Measurements from ENCODE around the gene PTPRN2. TPM values are rescaled to one million over a fixed set of nuclear protein-coding genes. Genes with fewer than 3 reads are reported as not detected.

Gene PTPRN2
- total RNA-seq, 1 experiment from 2014 or later, result 3.8 TPM

- Histone ChIP-seq H3K36me3 (no peaks in the 10 kb centered on the region), H3K4me1 (no peaks in the 10 kb centered on the region), H3K27ac (no peak overlapping the region), H3K27me3 (peaks cover 12% of the 10 kb centered on the region; the same call in 1 of the 2 replicates), H3K4me3 (no peak overlapping the region), H3K9me3 (replicated peaks) (no peaks in the 10 kb centered on the region)
- DNase-seq, result no peak
Observed at GRCh38 chr7:157829491-157829890, 758.1 kb downstream of the PTPRN2 start.

DNA sequence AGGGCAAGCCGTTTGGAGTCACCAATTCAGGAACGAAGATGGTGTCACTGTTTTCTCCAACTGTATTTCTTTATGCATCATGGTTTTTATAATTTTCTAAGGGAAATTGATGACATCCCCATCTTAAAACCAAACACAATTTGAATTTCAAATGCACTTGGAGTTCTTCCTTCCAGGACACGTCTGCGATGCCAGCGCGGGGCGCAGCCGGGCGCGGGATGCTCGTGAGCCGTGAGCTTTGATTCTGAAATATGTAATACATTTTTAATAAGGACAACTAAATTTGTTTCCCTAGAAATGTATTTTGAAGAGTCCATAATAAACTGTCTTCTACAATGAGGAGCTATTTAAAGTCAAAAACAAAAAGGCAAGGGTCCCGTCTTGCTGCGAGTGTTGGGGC lies 758.7 kb downstream of the PTPRN2 start:
- Histone ChIP-seq H3K27me3 (peaks cover 15% of the 10 kb centered on the region; the same call in 1 of the 2 replicates), H3K9me3 (replicated peaks) (no peaks in the 10 kb centered on the region), H3K36me3 (no peaks in the 10 kb centered on the region), H3K4me3 (no peak overlapping the region), H3K4me1 (no peaks in the 10 kb centered on the region), H3K27ac (no peak overlapping the region)
- DNase-seq, result no peak

DNA sequence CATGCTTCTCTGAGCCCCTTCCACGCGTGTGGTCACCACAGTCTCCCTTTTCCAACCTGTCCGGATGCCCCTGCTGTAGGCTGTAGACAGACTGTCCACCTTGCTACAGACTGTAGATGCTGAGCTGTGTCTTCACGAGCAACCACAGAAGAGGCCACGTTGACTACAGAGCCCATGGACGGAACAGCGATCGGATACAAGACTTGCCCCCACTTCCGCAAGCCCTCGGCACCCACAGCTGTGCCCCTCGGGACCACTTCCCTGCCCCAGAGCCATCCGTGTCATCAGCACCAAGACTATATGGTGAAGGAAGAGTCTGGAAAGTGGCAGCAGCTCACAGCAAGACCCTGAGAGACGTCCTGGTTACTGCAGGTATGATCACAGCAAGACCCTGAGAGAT lies 759.4 kb downstream of the PTPRN2 start:
- Histone ChIP-seq H3K27ac (no peak overlapping the region), H3K27me3 (peaks cover 15% of the 10 kb centered on the region; the same call in 1 of the 2 replicates), H3K4me1 (no peaks in the 10 kb centered on the region), H3K4me3 (no peak overlapping the region), H3K9me3 (replicated peaks) (no peaks in the 10 kb centered on the region), H3K36me3 (no peaks in the 10 kb centered on the region)
- no peak for DNase-seq

DNA sequence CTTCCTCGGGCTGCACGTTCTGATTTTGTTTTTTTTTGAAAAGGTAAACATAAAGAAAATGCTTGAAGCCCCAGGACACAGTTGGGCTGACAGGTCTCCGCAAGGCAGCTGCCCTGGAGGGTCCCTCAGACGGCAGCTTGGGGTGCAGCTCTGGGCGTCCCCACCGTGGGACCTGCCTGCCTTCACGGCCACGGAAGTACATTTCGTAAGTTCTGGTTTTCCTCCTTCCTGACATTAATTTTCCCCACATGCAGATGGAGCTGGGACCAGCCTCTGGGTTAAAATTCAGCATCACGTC lies 759.8 kb downstream of the PTPRN2 start:
- Histone ChIP-seq H3K9me3 (replicated peaks) (no peaks in the 10 kb centered on the region), H3K27me3 (peaks cover 15% of the 10 kb centered on the region; the same call in 1 of the 2 replicates), H3K36me3 (no peaks in the 10 kb centered on the region), H3K27ac (no peak overlapping the region), H3K4me3 (no peak overlapping the region), H3K4me1 (no peaks in the 10 kb centered on the region)
- DNase-seq, result no peak

GRCh38 chr7:157827045-157827862 lies 760.4 kb downstream of the PTPRN2 start:
- no peak for DNase-seq
- no peaks in the 10 kb centered on the region for H3K9me3 ChIP-seq (replicated peaks)
- peaks cover 15% of the 10 kb centered on the region; the same call in 1 of the 2 replicates for H3K27me3 ChIP-seq
- no peaks in the 10 kb centered on the region for H3K4me1 ChIP-seq
- no peak overlapping the region for H3K4me3 ChIP-seq
- no peaks in the 10 kb centered on the region for H3K36me3 ChIP-seq
- no peak overlapping the region for H3K27ac ChIP-seq

- H3K4me3 ChIP-seq, result no peak overlapping the region
- H3K27ac ChIP-seq, result no peak overlapping the region
- H3K27me3 ChIP-seq, result peaks cover 13% of the 10 kb centered on the region; the same call in 1 of the 2 replicates
- H3K36me3 ChIP-seq, result no peaks in the 10 kb centered on the region
- no peaks in the 10 kb centered on the region for H3K4me1 ChIP-seq
- DNase-seq, result no peak
- no peaks in the 10 kb centered on the region for H3K9me3 ChIP-seq (replicated peaks)
Observed at GRCh38 chr7:157826566-157826965, 761.1 kb downstream of the PTPRN2 start.

DNA sequence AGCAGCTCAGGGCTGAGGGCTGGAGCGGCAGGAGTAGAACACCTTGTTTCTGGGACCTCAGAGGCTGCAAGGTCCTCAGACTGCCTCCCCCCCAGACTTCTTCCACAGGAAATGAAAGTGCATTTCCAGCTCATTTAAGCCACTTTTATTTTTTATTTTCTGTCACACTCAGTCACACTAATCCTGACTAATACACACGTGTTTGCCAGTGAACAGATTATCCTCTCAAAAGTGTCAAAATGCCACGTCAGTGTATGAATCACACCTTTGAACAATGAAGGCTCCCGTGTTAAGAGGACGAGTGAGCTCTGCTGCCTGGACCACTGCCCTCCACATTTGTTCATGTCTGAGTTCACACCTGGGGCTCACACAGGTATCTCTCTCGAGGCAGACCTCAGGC lies 762.3 kb downstream of the PTPRN2 start:
- DNase-seq, result no peak
- H3K4me1 ChIP-seq, result no peaks in the 10 kb centered on the region
- H3K36me3 ChIP-seq, result no peaks in the 10 kb centered on the region
- H3K9me3 ChIP-seq (replicated peaks), result no peaks in the 10 kb centered on the region
- no peak overlapping the region for H3K4me3 ChIP-seq
- H3K27ac ChIP-seq, result no peak overlapping the region
- H3K27me3 ChIP-seq, result 0 out of 2 replicates have a peak, but pooled peaks cover 3% of the 10 kb centered on the region

GRCh38 chr7:157824819-157825121 lies 762.9 kb downstream of the PTPRN2 start:
- Histone ChIP-seq H3K4me1 (no peaks in the 10 kb centered on the region), H3K27me3 (0 out of 2 replicates have a peak, but pooled peaks cover 3% of the 10 kb centered on the region), H3K27ac (no peak overlapping the region), H3K36me3 (no peaks in the 10 kb centered on the region), H3K9me3 (replicated peaks) (no peaks in the 10 kb centered on the region), H3K4me3 (no peak overlapping the region)
- DNase-seq, result no peak

GRCh38 chr7:157824011-157824818 lies 763.4 kb downstream of the PTPRN2 start:
- H3K36me3 ChIP-seq, result no peaks in the 10 kb centered on the region
- no peaks in the 10 kb centered on the region for H3K9me3 ChIP-seq (replicated peaks)
- no peak overlapping the region for H3K4me3 ChIP-seq
- DNase-seq, result no peak
- 0 out of 2 replicates have a peak, but pooled peaks cover 3% of the 10 kb centered on the region for H3K27me3 ChIP-seq
- no peaks in the 10 kb centered on the region for H3K4me1 ChIP-seq
- H3K27ac ChIP-seq, result no peak overlapping the region

DNA sequence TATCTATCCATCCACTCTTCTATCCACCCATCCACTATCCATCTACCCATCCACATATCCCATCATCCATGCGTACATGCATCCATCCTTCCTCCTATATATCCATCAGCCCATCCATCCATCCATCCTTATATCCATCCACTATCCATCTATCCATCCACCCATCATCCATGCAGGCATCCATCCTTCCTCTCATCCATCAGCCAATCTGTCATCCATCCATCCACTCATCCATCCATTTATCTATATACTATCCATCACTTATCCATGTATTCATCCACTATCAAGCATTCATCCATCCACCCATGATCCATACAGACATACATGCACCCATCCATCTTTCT lies 765.0 kb downstream of the PTPRN2 start:
- Histone ChIP-seq H3K9me3 (replicated peaks) (no peaks in the 10 kb centered on the region), H3K27ac (no peak overlapping the region), H3K4me1 (no peaks in the 10 kb centered on the region), H3K4me3 (no peak overlapping the region), H3K36me3 (no peaks in the 10 kb centered on the region), H3K27me3 (0 out of 2 replicates have a peak, but pooled peaks cover 3% of the 10 kb centered on the region)
- DNase-seq, result no peak

DNA sequence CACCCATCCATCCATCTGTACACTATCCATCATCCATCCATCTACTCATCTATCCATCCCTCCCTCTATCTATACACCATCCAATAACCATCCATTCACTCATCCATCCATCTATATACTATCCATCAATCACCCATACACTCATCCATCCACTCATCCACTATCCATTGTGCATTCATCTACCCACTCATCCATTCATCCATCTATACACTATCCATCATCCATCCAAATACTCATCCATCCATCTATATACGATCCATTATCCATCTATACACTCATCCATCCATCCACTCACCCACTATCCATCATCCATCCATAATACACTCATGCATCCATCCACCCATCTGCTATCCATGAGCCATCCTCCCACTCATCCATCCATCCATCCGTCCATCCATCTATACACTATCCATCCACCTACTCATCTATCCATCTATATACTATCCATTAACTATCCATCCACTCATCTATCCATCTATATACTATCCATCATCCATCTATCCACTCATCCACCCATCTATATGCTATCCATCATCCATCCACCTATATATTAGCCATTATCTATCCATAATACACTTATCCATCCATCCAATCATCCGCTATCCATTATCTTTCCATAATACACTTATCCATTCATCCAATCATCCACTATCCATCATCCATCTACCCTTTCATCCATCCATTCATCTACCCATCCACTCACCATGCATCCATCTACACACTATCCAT lies 765.5 kb downstream of the PTPRN2 start:
- Histone ChIP-seq H3K9me3 (replicated peaks) (no peaks in the 10 kb centered on the region), H3K4me1 (no peaks in the 10 kb centered on the region), H3K27me3 (0 out of 2 replicates have a peak, but pooled peaks cover 3% of the 10 kb centered on the region), H3K4me3 (no peak overlapping the region), H3K27ac (no peak overlapping the region), H3K36me3 (no peaks in the 10 kb centered on the region)
- DNase-seq, result no peak

- Histone ChIP-seq H3K27ac (no peak overlapping the region), H3K36me3 (no peaks in the 10 kb centered on the region), H3K27me3 (0 out of 2 replicates have a peak, but pooled peaks cover 3% of the 10 kb centered on the region), H3K9me3 (replicated peaks) (no peaks in the 10 kb centered on the region), H3K4me3 (no peak overlapping the region), H3K4me1 (no peaks in the 10 kb centered on the region)
- no peak for DNase-seq
Observed at GRCh38 chr7:157820796-157821195, 766.8 kb downstream of the PTPRN2 start.

DNA sequence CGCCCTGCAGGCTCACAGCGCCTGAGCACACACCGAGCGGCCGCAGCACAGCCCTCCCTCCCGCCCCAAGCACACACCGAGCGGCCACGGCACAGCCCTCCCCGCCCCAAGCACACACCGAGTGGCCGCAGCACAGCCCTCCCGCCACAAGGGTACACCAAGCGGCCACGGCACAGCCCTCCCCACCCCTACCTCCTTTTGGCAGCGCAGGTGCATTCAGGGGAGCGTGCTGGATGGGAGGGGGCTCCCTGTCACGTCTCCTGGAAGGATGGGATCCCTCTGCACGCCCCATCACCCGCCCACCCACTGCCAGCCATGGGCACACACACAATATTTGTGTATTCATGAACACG lies 768.2 kb downstream of the PTPRN2 start:
- Histone ChIP-seq H3K36me3 (no peaks in the 10 kb centered on the region), H3K9me3 (replicated peaks) (no peaks in the 10 kb centered on the region), H3K4me1 (no peaks in the 10 kb centered on the region), H3K27me3 (0 out of 2 replicates have a peak, but pooled peaks cover 3% of the 10 kb centered on the region), H3K4me3 (no peak overlapping the region), H3K27ac (no peak overlapping the region)
- no peak for DNase-seq

DNA sequence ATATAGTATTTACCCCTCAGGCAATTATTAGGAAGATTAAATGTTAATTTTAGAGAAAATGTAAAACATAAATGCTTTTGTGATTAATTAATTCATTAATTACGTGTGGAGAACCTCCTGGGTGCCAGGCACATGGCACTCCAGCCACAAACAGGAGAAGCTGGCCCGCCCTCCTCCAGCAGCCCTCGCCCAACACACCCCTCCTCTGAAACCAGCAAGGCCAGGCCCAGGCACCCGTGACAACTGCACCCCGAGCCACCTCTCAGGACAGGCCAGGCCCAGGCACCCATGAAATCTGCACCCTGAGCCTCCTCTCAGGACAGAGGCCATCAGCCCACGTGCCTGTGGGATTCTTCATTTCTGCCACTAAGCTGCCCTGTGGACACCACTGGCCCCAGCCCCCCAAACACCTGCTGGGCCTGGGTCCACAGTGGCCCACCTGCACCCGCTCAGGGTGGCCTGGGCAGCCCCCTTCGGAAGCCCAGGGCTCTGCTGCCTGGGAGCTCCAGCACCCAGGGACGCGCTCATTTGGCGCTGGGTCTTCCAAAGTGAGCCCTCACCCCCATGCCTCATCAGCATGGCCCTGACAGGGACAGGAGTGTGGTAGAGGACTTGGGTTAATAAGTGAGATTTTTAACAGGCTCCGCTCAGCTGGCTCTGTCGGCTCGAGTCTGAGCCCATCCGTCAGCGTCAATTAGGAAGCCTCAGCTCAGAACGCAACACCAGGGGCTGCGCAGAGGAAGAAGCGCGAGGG lies 768.7 kb downstream of the PTPRN2 start:
- no peaks in the 10 kb centered on the region for H3K27me3 ChIP-seq
- H3K36me3 ChIP-seq, result no peaks in the 10 kb centered on the region
- no peak overlapping the region for H3K27ac ChIP-seq
- H3K9me3 ChIP-seq (replicated peaks), result no peaks in the 10 kb centered on the region
- H3K4me1 ChIP-seq, result no peaks in the 10 kb centered on the region
- H3K4me3 ChIP-seq, result no peak overlapping the region
- DNase-seq, result no peak
